ELF-1 (cell line): ENCODE measurements around the gene TRIM62.

Experiments used
- DNase-seq: peaks from one replicate; pipeline ENCODE4 v3.0.0-alpha.2; 2016; ENCODE audit warnings: low read depth, low spot score

TRIM62 gene

DNA sequence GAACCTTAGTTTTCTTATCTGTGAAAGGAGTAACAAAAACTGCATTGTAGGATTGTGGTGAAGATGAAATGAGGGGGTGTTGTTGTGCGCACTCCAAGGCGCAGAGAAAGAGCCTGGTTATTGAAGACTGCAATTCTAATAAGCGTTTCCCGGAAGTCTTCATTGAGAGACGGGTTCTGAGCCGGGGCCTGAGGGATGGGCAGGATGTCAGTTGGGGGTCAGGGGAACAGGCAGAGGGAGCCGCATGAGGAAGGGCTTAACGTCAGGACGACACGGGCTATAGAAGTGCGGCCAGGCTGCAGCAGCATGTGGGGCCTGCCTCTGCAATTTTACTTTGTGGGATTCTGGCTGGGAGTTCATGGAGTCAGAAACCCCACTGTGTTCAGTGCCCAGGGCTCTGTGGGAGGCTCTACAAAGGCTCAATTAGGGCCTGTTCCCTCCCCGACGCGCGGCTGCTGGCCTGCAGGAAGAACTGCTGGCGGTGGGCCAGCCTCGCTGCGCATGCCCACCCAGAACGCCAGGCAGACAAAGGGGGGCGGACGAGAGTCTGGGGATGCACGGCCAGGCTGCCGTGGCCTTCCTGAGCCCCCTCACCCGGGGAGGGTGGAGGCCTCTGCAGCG, 20.7 kb downstream of the TRIM62 start:
- DNase-seq = peak; percentile 76

DNA sequence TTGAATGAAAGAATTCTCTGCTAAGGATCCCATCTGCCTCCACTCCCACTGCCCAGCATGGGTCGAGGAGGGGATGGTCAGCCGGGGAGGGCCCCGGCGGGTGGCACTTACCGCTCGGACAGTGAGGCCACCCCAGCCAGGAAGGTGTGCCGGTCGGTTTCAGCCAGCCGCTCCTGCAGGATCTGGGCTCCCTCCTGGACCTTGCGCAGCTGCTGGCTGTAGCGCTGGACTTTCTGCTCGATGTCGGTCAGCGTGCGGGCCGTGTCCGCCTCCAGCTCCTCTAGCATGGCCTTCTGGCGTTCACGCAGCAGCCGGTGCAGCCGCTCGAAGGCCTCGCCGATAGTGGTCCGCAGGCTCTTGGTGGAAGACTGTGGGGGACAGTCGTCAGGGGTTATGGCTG, 22.3 kb downstream of the TRIM62 start:
- DNase-seq = no peak

DNA sequence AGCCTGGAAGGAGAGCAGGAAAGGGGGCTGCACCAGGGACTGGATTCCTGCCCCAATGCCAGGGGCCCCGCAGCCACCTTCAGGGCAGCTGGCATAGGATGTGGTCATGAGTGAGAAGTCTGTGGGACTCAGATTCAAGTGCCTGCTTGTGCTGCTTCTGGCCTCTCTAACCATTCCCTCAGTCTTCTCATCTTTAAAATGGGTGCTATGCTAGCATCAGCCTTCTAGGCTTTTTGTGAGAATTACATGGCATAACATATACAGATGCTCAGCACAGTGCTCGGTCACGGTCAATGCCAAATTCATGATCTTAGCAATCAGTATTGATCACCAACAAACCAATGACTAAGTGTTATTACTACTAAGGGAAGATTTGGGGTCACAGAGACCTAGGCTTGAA, 23.5 kb downstream of the TRIM62 start:
- DNase-seq = no peak

DNA sequence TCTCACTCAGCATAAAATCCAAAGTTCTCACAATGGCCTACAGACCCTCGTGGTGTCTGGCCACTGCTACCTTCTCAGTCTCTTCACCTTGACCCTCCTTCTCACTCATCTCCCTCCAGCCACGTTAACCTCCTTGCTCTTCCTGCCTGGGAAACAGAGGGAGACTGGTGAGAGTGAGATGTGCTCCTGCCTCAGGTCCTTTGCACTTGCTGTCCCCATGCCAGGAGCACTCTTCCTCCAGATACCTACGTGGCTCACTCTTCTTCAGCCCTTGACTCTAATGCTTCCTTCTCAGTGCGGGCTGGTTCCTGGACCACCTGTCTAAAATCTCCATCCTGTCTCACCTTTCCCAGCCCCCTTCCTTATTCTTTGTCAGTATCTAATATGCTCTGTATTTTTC, 24.7 kb downstream of the TRIM62 start:
- no peak for DNase-seq

DNA sequence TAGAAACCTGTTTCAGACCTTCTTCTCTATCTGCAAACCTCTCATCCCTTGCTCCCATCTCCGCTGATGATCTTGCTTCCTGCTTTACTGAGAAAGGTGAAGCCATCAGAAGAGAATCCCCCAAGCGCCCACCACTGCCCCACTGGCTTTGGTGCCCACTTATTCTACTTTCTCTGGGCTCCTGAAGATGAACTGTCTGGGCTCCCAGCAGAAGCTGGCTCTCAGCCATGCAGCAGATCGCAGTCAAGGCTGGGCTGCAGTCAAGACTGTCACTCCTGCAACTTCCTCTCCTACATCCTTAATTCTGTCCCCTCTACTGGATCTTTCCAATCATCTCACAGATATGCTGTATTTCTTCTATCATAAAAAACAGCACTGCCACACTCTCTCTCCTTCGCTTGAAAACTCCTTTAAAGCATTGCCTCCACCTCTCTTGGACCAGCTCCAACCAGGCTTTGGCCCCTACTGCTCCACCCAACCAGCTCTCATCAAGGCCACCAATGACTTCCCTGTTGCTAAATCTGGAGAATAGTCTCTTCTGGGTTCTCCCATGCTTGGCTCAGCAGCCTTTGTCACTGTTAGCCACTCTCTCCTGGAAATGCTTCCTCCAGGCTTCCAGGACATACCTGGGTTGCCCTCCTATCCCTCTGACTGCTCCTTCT, 25.8 kb downstream of the TRIM62 start:
- DNase-seq = no peak

DNA sequence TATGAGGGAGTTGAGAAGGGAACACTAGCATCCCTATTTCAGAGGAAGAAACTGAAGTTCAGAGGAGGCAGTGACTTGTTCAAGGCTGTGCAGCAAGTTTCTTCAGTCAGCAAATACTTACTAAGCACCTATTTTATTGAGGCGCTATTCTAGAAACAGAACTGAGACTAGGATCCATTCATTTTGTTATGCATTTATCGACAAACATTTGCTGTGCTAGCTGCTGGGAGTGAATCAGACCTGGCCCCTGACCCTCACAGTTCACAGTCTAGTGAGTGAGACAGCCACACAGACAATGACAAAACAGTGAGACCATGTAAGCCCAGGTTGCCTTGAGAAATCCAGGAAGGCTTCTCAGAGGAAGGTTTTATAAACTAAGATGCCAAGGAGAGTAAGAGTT, 28.2 kb downstream of the TRIM62 start:
- DNase-seq = no peak

DNA sequence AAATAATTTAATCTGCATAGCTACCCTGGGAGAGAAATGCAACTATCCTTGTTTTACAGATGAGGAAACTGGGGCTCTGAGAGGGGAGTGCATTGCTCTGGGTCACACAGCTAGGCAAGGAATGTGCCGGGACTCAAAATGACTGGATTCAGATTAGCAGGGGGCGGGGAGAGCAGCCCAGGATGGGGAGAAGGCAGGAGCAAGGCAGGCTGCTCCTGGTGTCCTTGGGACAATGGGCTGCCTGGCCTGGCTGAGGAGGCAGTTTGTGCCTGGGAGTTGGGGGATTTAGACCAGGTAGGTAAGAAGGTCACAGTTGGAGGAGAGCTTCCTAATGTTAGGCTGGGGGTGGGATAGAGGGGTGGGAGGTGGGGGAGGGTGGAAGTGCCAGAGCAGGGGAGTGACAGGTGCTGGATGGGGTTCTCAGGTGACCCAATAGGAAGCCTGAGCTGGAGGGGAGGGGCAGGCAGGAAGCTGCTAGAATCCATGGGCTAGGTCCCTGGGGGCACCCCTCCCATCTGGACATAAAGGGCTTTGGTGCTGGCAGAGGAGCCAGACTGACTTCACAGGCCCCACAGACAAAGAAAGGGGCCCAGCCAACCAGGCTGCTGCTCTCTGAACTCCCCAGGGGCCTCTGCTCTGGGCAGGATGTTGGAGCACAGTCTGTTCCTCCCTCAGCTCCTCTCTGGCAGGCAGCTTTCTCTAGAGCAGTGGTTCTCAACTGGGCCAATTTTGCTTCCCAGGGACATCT, 29.0 kb downstream of the TRIM62 start:
- peak; percentile 98 for DNase-seq

DNA sequence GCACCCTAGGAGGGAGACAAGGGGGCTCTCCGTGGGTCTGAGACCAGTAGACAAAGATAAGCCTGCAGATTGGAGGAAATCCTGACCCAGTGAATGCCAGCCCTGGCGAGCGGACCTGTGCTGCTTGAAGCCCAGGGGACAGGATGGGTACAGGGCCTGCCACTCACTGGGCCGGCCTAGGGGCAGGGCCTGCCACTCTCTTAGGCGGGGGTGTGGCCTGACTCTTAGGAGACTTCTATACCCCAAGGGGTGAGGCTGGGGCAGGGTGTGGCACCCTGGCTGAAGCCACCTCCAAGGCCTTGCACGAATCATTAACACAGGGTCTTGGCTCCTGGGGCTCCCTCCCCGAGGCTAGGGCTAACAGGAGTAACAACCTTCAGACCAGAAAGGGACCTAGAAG, 30.7 kb downstream of the TRIM62 start:
- no peak for DNase-seq

DNA sequence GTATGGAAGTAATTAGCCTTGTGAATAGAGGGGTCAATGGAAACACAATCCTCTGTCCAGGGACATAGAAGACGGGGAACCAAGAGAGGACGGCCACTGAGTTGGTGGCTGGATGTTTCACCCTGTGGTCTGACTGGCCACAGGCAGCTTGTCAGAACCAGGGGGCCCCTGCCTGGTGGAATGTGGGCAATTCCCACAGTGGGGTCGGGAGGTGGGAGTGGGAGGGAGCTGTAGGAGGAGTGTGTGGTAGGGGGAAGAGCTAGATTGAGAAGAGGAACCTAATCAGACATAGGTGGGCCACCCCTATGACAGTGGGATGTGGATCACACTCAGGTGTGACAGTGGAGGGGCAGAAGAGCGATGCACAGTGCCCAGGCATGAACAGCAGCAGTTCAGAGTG, 31.3 kb downstream of the TRIM62 start:
- DNase-seq = no peak

DNA sequence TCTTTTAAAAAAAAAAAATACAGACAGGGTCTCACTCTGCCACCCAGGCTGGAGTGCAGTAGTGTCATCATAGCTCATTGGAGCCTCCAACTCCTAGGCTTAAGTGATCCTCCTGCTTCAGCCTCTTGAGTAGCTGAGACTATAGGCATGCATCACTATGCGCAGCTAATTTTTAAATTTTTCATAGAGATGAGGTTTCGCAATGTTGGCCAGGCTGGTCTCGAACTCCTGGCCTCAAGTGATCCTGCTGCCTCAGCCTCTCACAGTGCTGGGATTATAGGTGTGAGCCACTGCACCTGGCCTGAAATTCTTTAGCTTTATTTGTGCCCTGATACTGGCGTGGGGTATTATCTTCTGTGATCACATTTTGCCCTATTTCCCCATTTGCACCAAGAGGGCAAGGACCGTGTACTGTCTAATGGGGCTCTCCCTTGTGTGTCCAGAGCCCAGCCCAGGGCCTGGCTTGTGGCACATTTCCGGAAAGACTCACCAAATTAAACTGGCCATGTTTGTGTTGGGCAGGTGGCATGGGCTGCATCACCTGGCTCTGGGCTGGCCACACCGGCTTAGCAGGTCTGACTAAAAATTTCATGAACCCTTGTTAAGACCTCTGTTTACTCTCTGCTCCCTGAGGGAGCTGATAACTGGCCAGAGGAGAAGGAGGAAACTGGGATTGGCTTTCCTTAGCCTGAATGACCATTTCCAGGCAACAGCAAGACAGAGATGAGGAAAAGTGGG, 32.2 kb downstream of the TRIM62 start:
- DNase-seq = peak; percentile 71

DNA sequence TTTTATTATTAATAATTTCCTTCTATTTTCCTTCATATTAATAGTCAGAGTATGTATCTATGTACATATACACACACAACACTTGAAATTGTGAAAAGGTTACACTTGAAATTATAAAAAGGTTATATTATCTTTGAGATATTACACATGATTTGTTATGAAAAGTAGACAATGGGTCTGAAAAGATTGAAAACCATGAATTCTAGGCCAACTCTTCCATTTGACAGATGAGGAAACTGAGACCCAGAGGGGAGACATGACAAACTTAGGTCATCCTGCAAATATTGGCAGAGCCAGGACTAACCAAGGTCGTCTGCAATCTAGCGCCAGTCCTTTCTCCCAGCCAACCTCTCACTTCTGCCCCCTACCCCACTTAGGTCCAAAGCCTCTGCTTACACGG, 33.2 kb downstream of the TRIM62 start:
- DNase-seq = no peak

DNA sequence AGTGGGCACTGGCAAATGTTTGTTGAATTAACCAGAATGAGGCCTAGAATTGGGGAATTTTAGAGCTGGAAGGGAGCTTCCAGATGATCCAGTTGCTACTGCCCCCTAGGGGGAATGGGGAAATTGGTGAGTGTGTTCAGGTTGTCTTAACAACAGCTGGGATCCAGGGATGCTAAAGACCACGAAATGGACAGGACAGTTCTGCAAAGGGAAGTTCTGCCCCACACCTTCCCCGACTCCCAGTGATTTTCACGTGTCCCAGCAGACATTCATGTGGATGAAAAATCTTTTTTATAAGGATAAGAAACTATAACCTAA, 33.9 kb downstream of the TRIM62 start:
- no peak for DNase-seq

DNA sequence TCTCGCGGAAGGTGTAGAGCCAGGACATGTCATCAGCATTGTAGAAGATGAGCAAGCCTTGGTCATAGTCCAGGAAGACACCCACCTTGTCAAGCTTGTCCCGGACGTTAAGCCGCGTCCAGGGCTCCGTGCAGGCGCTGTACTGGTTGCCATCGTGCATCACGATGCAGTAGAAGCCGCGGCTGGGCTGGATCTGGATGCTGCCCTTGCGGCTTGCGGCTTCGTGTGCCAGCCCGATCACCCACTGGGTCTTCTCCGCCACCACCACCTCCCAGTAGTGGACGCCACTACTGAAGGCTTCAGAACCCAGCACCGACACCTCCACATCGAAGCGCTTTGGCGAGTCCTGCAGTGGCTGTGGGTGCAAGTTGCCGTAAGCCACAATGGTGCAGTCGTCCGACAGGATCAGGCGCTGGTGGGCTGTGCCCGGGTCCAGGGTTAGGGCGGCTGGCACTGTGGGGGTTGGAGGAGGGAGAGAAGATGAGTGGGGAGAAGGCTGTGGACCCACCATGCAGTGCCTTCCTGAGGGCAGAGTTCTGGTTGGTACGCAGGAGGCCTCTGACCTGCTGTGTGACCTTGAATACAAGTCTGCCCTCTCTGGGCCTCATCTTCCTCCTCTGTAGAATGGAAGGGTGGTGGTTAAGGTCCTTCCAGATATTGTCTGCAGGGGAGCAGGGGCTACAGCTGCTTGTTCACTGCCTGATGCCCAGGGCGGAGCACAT, 34.4 kb downstream of the TRIM62 start:
- no peak for DNase-seq

DNA sequence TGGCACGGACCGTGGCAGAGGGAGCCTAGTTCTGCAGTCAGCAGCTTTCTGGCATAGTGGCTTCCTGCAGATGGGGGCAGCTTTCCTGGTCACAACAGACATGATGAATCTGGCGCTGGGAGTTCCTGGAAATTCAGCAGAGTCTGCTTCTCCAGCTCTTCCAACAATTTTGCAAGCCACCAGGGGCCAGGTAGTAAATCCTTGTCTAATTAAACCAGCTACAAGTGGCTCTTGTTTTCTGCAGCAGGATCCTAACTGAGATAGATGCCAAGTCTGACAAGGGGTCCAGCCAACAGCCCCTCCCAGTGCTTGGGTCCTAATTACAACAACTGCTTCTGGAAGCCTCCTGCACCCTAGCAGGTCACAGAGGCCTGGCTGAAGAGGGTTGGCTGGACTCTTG, 35.8 kb downstream of the TRIM62 start:
- DNase-seq = no peak

DNA sequence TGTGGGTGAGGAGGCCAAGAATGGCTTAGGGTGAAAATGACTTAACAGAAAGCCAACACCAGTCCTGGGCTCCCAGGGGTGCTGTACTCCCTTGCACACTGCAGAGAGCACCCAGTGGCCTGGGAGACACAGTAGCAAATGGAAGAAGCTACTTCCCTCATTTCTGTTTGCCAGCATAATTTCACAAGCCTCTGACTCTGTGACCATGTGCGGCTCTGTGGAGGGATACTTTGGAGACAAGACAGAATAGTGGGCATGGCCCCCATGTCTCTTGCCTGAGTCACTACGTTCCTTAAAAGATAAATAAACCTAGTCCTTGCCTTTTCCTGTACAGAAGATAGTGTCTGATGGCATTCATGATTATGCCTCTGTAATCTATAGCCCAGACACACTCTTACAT, 38.1 kb downstream of the TRIM62 start:
- no peak for DNase-seq

DNA sequence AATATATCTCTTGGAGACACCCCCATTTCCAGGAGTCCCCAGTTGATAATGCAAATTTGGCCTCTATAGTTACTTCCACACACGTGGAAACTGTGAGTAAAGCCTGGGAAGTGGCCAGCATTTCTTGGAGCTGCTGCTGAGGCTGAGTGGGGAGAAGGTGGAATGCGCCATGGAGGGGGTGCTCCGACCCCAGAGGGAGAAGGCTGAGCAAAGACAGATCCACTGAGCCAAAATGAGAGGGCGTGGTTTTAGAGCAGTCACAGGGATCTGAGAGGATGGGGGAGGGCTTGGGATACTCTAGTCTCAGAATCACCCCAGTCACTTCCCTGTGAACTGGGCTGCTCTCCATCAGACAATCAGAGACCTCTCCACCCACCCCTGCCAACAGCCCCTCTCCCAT, 38.7 kb downstream of the TRIM62 start:
- DNase-seq = peak; percentile 28

DNA sequence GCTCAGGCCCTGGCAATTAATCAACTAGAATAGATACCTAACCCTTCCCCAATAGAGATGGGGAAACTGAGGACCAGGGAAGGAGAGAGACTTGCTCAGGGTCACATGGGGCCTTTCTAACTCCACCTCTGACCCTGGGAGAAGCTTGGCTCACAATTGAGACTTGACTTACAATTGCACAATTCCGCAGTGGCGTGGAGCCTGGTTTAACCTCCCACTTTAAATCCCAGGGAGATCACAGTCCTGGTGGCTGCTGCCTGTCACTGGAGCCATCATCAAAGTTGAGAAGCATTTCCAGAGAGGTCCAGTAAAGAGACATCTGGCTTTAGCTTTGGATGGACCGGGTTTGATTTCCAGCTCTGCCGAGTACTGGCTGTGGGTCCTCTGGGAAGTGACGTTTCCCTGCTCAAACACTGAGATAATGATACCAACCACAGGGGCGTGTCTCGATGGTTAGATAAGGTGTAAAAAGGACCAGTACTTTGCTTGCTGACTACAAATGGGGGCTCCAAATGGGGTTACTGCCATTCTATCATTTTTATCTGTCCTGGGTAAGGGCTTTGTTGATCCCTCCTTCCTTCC, 39.3 kb downstream of the TRIM62 start:
- no peak for DNase-seq

DNA sequence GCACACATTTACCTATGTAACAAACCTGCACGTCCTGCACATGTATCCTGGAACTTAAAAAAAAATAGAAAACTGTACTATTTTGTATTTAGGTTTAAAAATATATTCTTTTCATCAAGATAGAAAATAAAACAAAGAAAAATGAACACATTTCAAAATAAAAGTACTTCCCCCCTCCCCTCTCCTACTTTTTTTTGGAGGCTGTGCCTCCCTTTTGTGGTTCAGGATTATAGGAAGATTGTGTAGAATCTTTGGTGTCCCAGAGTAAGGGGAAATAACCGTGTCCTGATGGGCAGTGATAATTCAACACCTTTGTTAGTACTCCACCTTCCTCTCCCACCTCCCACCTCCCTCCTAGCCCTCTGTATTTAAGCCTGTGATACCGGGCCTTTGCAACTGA, 40.1 kb downstream of the TRIM62 start:
- no peak for DNase-seq

DNA sequence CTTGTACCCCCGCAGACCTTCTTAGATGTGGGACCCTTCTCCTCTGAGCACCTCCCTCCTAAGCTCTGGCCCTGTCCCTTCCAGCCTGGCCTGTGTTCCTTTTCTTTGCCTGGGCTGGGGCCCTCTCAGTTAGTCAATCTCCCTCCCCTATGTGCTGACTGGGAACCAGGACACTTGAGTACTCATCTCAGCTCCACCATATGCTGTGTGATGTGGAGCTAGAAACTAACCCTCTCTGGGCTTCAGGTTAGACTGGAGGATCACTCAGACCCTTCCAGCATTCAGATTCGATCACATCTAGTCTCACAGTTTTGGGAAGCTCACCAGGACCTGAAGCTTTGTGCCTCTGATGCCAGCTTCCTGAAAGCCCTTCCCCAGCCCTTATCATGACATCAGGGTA, 40.6 kb downstream of the TRIM62 start:
- no peak for DNase-seq

DNA sequence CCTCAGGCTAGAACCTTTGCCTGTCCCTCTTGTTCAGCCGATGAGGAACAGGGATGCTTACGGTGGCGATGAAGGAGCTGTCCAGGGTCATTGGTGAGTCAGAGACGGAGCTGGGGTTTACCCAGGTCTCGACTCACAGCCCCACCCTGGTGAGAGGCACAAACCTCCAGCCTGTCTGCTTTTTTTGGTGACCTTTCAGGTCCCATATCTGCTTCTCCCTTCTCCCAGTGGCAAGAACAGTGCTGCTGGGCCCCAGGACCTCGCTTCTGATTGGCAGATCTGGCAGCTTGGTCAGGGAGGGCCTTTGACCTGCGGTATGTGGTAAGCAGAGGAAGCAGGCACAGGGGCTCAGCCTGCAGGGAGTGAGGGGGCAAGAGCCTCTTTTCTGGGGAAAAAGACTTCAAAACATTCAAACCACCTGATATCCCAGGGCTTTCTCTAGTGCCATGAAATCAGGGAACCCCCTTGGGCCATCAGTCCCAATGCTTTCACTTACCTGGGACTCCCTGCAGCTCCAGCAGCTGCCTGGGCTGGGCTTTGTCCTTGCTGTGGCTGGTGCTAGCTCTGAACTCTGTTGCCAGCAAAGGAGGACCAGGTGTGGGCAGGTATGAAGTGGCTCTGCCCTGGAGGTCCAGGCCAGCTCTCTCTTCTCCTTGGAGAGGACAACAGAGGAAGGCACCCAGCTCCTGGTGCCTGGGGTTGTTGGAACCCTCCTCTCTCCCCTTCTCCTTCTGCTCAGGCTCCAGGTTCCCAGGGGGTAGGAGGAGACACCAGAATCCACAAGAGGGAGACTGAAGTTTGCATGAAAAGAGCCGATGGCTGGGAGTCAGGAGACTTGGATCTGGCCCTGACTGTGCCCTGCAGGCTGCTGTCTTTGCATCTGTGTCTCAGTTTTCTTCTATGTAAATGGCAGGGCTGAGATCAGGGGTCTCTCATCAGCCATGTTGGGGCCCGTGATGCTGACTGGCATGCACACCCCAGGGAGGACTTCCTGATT, 41.4 kb downstream of the TRIM62 start:
- peak; percentile 75 for DNase-seq
